Endothelial cell of umbilical vein (primary cell): ENCODE results near the gene JUNB. TPM values are rescaled to one million over a fixed set of nuclear protein-coding genes. Genes with fewer than 3 reads are reported as not detected.

Experiments
- BruUV-seq: library from RNA; stranded (reverse); fragments of 400-500 nt; replicated peaks from 2 replicates; lab custom pipeline; 2021; lab: Mats Ljungman, UMichigan
- CTCF ChIA-PET: fragments of 300-600, 350-600 bp; sonication (Branson Sonifier 250); formaldehyde crosslinking; loops from one replicate; lab custom pipeline; 2021; ENCODE audit warnings: antibody characterized with exemption, inconsistent platforms; lab: Charles Lee
- POLR2A ChIA-PET: fragments of 300-600, 350-600 bp; sonication (Branson Sonifier 250); formaldehyde crosslinking; loops from one replicate; lab custom pipeline; 2021; ENCODE audit warnings: antibody characterized with exemption, inconsistent platforms; lab: Charles Lee
- DNase-seq: peaks from one replicate; pipeline ENCODE4 v3.0.0-alpha.2; 2011; ENCODE audit warnings: low read depth, low spot score
- FAIRE-seq: peaks from 2 replicates; lab custom pipeline; 2011; peaks lifted over from hg19 to GRCh38; lab: Jason Lieb, UNC
- H2AFZ ChIP-seq: 2 replicates; pipeline ENCODE4 v1.6.0; 2012; ENCODE audit warnings: low read depth, low read length, control low read depth, inconsistent platforms
- H3K27ac ChIP-seq: 2 replicates; pipeline ENCODE4 v1.5.1; 2011; ENCODE audit warnings: low read depth, mild to moderate bottlenecking, control low read depth, low read length, moderate library complexity; ENCODE audit not compliant: insufficient read depth
- H3K27me3 ChIP-seq, 2 experiments: 2 replicates each; pipeline versions ENCODE4 v1.6.0 to v1.6.1; 2011; ENCODE audit warnings: low read length in 2 of 2, mixed read lengths in 1 of 2; ENCODE audit not compliant: control insufficient read depth in 2 of 2, insufficient read depth in 2 of 2
- H3K36me3 ChIP-seq, 2 experiments: 2 replicates in 1 of 2; 3 replicates in 1 of 2; pipeline ENCODE4 v1.5.1; 2011; ENCODE audit warnings: low read length in 2 of 2, mild to moderate bottlenecking in 1 of 2, moderate library complexity in 1 of 2; ENCODE audit not compliant: control insufficient read depth in 2 of 2, insufficient read depth in 2 of 2; ENCODE audit errors: extremely low read depth in 1 of 2
- H3K4me1 ChIP-seq: 3 replicates; pipeline ENCODE4 v1.5.1; 2011; ENCODE audit warnings: mild to moderate bottlenecking, low read length; ENCODE audit not compliant: control insufficient read depth, insufficient read depth; ENCODE audit errors: extremely low read depth
- H3K4me2 ChIP-seq: 2 replicates; pipeline ENCODE4 v1.6.1; 2011; ENCODE audit warnings: low read length, control low read depth, mixed read lengths; ENCODE audit not compliant: insufficient read depth
- H3K4me3 ChIP-seq, 3 experiments: fragments of 200-600 bp in 1 of 3; sonication (generic), shearing (Covaris generic) in 1 of 3; replicated peaks in 1 of 3; 2 replicates each; pipeline ENCODE4 v1.5.1; 2011 to 2016; ENCODE audit warnings: control low read depth in 3 of 3, low read length in 3 of 3, mild to moderate bottlenecking in 2 of 3, inconsistent platforms in 1 of 3, low read depth in 1 of 3, moderate library complexity in 1 of 3; ENCODE audit not compliant: insufficient read depth in 1 of 3
- H3K79me2 ChIP-seq: 2 replicates; pipeline ENCODE4 v1.6.0; 2012; ENCODE audit warnings: low read length, inconsistent platforms; ENCODE audit not compliant: control insufficient read depth, insufficient read depth
- H3K9ac ChIP-seq: replicated peaks from 2 replicates; pipeline ENCODE3; 2011; ENCODE audit warnings: low read length, control low read depth; ENCODE audit not compliant: insufficient read depth; ENCODE audit errors: extremely low read depth
- H3K9me1 ChIP-seq: replicated peaks from 3 replicates; pipeline ENCODE4 v1.6.0; 2011; ENCODE audit warnings: mild to moderate bottlenecking, low read length; ENCODE audit not compliant: control insufficient read depth, insufficient read depth; ENCODE audit errors: extremely low read depth
- H3K9me3 ChIP-seq: replicated peaks from 2 replicates; pipeline ENCODE4 v1.5.1; 2012; ENCODE audit warnings: low read length, inconsistent platforms; ENCODE audit not compliant: control insufficient read depth, insufficient read depth
- H4K20me1 ChIP-seq: replicated peaks from 2 replicates; pipeline ENCODE3; 2011; ENCODE audit warnings: mild to moderate bottlenecking, low read length; ENCODE audit not compliant: control insufficient read depth, insufficient read depth; ENCODE audit errors: extremely low read depth
- CTCF ChIP-seq, 2 donors: IDR thresholded peaks; 1 replicate in 1 of 2; 2 replicates in 1 of 2; pipeline ENCODE4 v1.5.1; 2011; ENCODE audit warnings: low read length in 2 of 2, mild to moderate bottlenecking in 2 of 2, moderate library complexity in 2 of 2, control low read depth in 1 of 2, inconsistent platforms in 1 of 2, low read depth in 1 of 2; ENCODE audit not compliant: insufficient read depth in 1 of 2; ENCODE audit errors: extremely low read depth in 1 of 2
- EZH2 ChIP-seq: IDR thresholded peaks from 2 replicates; pipeline ENCODE4 v1.6.1; 2012; ENCODE audit warnings: borderline replicate concordance, low read depth, mild to moderate bottlenecking, moderate library complexity, low read length, inconsistent platforms; ENCODE audit not compliant: severe bottlenecking
- FOS ChIP-seq: IDR thresholded peaks from 2 replicates; pipeline ENCODE4 v1.6.1; 2011; ENCODE audit warnings: mild to moderate bottlenecking, low read length, moderate library complexity, borderline replicate concordance; ENCODE audit not compliant: insufficient read depth
- GATA2 ChIP-seq: IDR thresholded peaks from 2 replicates; pipeline ENCODE4 v1.7.0; 2011; ENCODE audit warnings: low read depth, mild to moderate bottlenecking, moderate library complexity, mixed read lengths, low read length; ENCODE audit not compliant: insufficient read length, insufficient read depth
- JUN ChIP-seq: IDR thresholded peaks from 2 replicates; pipeline ENCODE4 v1.6.1; 2011; ENCODE audit warnings: borderline replicate concordance, low read depth; ENCODE audit not compliant: insufficient read length, insufficient read depth
- MYC ChIP-seq: IDR thresholded peaks from one replicate; pipeline ENCODE4 v1.6.1; 2011; ENCODE audit warnings: mild to moderate bottlenecking, low read depth, low read length
- POLR2AphosphoS5 ChIP-seq: IDR thresholded peaks from 2 replicates; pipeline ENCODE4 v1.6.1; 2012; ENCODE audit warnings: low read depth, mild to moderate bottlenecking, control low read depth, low read length, moderate library complexity; ENCODE audit not compliant: insufficient read depth
- dilution Hi-C: fragments of 300-500 bp; cut with MboI; formaldehyde crosslinking; loops from one replicate; pipeline ENCODE4 v1.15.0; 2019; ENCODE audit warnings: low sequenced_read_pairs; ENCODE audit not compliant: extremely low pct_ligation_motif_present
- intact Hi-C: fragments of 100-400 bp; cut with micrococcal nuclease; formaldehyde crosslinking; loops from one replicate; pipeline ENCODE4 v1.10.0; 2022
- polyA plus RNA-seq, 4 experiments: library from polyadenylated mRNA; depleted of rRNA in 3 of 4; stranded (reverse) in 3 of 4; unstranded in 1 of 4; fragments of >200 nt; gene quantifications; 2 replicates each; pipeline versions ENCODE4 v1.2.1 to v1.2.3, GENCODE V29; 2011 to 2012; ENCODE audit warnings: missing spikeins in 1 of 4
- total RNA-seq: library from RNA; stranded (reverse); gene quantifications from 2 replicates; pipeline ENCODE4 v1.2.3, GENCODE V29; 2021
- TF ChIP-seq, protein P1 (sequence below): IDR thresholded peaks from 2 replicates; pipeline ENCODE4 v1.6.1; 2011; ENCODE audit not compliant: insufficient read depth, insufficient read length

JUNB gene
- total and polyA plus RNA-seq, 2 donors (not counting 3 experiments of a cell fraction or from before 2014, with no cell fraction given) = 22.8 to 74.4 TPM

DNA sequence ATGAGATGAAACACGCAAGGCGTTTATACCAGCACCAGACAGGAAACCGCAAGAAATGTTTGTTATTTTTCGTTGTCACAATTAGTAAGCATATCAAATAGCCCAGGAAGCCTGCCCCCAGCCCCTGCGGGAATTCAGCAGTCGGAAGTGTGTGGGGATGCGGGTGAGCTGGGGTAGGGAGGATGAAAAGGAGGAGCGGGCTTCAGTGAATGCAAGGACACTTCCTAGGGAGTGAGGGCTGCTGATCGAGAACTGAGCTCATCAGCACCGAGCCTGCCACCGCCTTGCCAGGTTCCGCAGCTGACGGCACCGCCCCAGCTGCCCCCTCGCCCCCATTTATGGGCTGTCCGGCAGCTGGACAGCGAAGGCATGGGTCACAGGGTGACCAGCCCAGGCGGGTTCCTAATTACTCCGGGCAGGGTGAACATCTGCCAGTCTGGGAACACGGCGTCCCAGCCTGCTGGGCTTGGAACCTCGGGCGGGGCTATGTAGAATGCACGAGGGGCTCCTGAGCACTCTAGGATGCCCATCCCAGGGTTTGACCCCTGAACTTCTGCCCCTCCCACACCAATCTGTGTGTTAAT lies 41.3 kb upstream of the JUNB start:
- H3K4me1 ChIP-seq = peaks cover 2% of the 10 kb centered on the region
- H4K20me1 ChIP-seq = no peaks in the 10 kb centered on the region
- H3K9me1 ChIP-seq = no peaks in the 10 kb centered on the region
- H3K79me2 ChIP-seq = no peaks in the 10 kb centered on the region
- H3K9me3 ChIP-seq = no peaks in the 10 kb centered on the region
- CTCF ChIA-PET = interaction anchor here (1.1 to 2.7 kb wide), 2 partner anchors 10 to 16 kb away, joined by 3 to 14 read pairs; no protein-coding TSS in a partner anchor
- no peak overlapping the region for H3K4me3 ChIP-seq
- DNase-seq (no peak), FAIRE-seq (no peak)
- TF ChIP-seq EZH2 (no peak), JUN (no peak), POLR2AphosphoS5 (no peak), MYC (no peak), CTCF (IDR thresholded peaks at IDR 0.05; ENCODE audit: extremely low read depth in 1 of 2, insufficient read depth in 1 of 2, low read depth in 1 of 2, low read length in 2 of 2) (no peak), FOS (no peak), GATA2 (no peak)
- TF ChIP-seq, protein P1, sequence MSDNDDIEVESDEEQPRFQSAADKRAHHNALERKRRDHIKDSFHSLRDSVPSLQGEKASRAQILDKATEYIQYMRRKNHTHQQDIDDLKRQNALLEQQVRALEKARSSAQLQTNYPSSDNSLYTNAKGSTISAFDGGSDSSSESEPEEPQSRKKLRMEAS = no peak
- H3K9ac ChIP-seq = no peak overlapping the region
- POLR2A ChIA-PET = no interaction called here
- H2AFZ ChIP-seq = no peak overlapping the region
- dilution Hi-C loops (no loop called here), intact Hi-C loops (no loop called here)
- H3K27ac ChIP-seq = no peak overlapping the region
- peaks cover 0 to 7% of the 10 kb centered on the region in 2 experiments for H3K27me3 ChIP-seq
- no peak overlapping the region for H3K4me2 ChIP-seq
- peaks cover 0 to 18% of the 10 kb centered on the region in 2 experiments for H3K36me3 ChIP-seq
- BruUV-seq = no TSS peak
